MM.1S (cell line): ENCODE data around the gene SHISAL2A.

Source experiments
- DNase-seq: peaks from one replicate; pipeline ENCODE4 v3.0.0-alpha.2; 2015
- H2AFZ ChIP-seq: fragments of 300-600 bp; sonication (generic); 2 replicates; pipeline ENCODE4 v1.6.0; 2016; ENCODE audit warnings: antibody characterized with exemption, low read length
- H3F3A ChIP-seq: fragments of 300-600 bp; sonication (generic); 2 replicates; pipeline ENCODE4 v1.6.1; 2016; ENCODE audit warnings: mild to moderate bottlenecking, antibody characterized with exemption, low read length, moderate library complexity, mixed read lengths; ENCODE audit not compliant: insufficient read depth
- H3K27ac ChIP-seq: fragments of 300-600 bp; sonication (generic); 2 replicates; pipeline ENCODE4 v1.5.1; 2016; ENCODE audit warnings: mild to moderate bottlenecking, low read length
- H3K27me3 ChIP-seq: fragments of 300-600 bp; sonication (generic); replicated peaks from 2 replicates; pipeline ENCODE4 v1.6.0; 2016; ENCODE audit warnings: low read length; ENCODE audit not compliant: insufficient read depth
- H3K36me3 ChIP-seq: fragments of 300-600 bp; sonication (generic); replicated peaks from 2 replicates; pipeline ENCODE4 v1.6.1; 2016; ENCODE audit warnings: mild to moderate bottlenecking, low read length, mixed read lengths; ENCODE audit not compliant: insufficient read depth
- H3K4me1 ChIP-seq: fragments of 300-600 bp; sonication (generic); 2 replicates; pipeline ENCODE4 v1.6.1; 2016; ENCODE audit warnings: low read length, mixed read lengths
- H3K4me2 ChIP-seq: fragments of 300-600 bp; sonication (generic); 2 replicates; pipeline ENCODE4 v1.6.0; 2016; ENCODE audit warnings: low read depth, low read length
- H3K4me3 ChIP-seq: fragments of 300-600 bp; sonication (generic); 2 replicates; pipeline ENCODE4 v1.5.1; 2016; ENCODE audit warnings: low read length, mixed read lengths
- H3K79me2 ChIP-seq: fragments of 300-600 bp; sonication (generic); 2 replicates; pipeline ENCODE4 v1.6.1; 2016; ENCODE audit warnings: mixed run types, low read length, mixed read lengths
- H3K9ac ChIP-seq: fragments of 300-600 bp; sonication (generic); 2 replicates; pipeline ENCODE4 v1.6.1; 2016; ENCODE audit warnings: low read length, mixed read lengths
- H3K9me2 ChIP-seq: fragments of 300-600 bp; sonication (generic); replicated peaks from 2 replicates; pipeline ENCODE4 v1.6.1; 2016; ENCODE audit warnings: mild to moderate bottlenecking, low read length, mixed read lengths; ENCODE audit not compliant: insufficient read depth
- H3K9me3 ChIP-seq: fragments of 300-600 bp; sonication (generic); replicated peaks from 2 replicates; pipeline ENCODE4 v1.6.1; 2016; ENCODE audit warnings: mild to moderate bottlenecking, low read length, mixed read lengths; ENCODE audit not compliant: insufficient read depth
- H4K20me1 ChIP-seq: fragments of 300-600 bp; sonication (generic); 2 replicates; pipeline ENCODE4 v1.6.1; 2016; ENCODE audit warnings: mild to moderate bottlenecking, low read length, moderate library complexity, mixed read lengths; ENCODE audit not compliant: insufficient read depth
- CTCF ChIP-seq: fragments of 300-600 bp; sonication (generic); IDR thresholded peaks from 2 replicates; pipeline ENCODE4 v1.5.1; 2016; ENCODE audit warnings: antibody characterized with exemption, low read length, mixed read lengths
- EZH2 ChIP-seq: fragments of 300-600 bp; sonication (generic); optimal IDR thresholded peaks from 2 replicates; pipeline ENCODE3; 2017; ENCODE audit warnings: low read depth, mild to moderate bottlenecking, antibody characterized with exemption, low read length, mixed read lengths
- EZH2phosphoT487 ChIP-seq: fragments of 300-600 bp; sonication (generic); IDR thresholded peaks from 2 replicates; pipeline ENCODE4 v1.6.1; 2018; ENCODE audit warnings: antibody characterized with exemption, low read length

Gene SHISAL2A

GRCh38 chr1:52588535-52588934 is 44.4 kb upstream of the SHISAL2A start:
- Histone ChIP-seq H3K9me2 (no peaks in the 10 kb centered on the region), H3K4me1 (no peaks in the 10 kb centered on the region), H2AFZ (no peak overlapping the region), H3K27ac (no peak overlapping the region), H3K9ac (no peak overlapping the region), H3K27me3 (no peaks in the 10 kb centered on the region), H3K36me3 (no peaks in the 10 kb centered on the region), H3K4me3 (no peak overlapping the region), H3K4me2 (no peak overlapping the region), H4K20me1 (no peaks in the 10 kb centered on the region), H3K9me3 (no peaks in the 10 kb centered on the region), H3K79me2 (no peaks in the 10 kb centered on the region), H3F3A (no peaks in the 10 kb centered on the region)
- DNase-seq: no peak
- TF ChIP-seq EZH2phosphoT487 (no peak), EZH2 (no peak)

- H3K9ac ChIP-seq: no peak overlapping the region
- no peak overlapping the region for H3K4me2 ChIP-seq
Measured at GRCh38 chr1:52590266-52590665, 42.7 kb upstream of the SHISAL2A start.

GRCh38 chr1:52592637-52593323 is 40.2 kb upstream of the SHISAL2A start:
- no peaks in the 10 kb centered on the region for H3K4me1 ChIP-seq
- H3K4me2 ChIP-seq: no peak overlapping the region
- no peak for DNase-seq
- no peaks in the 10 kb centered on the region for H3F3A ChIP-seq
- TF ChIP-seq EZH2phosphoT487: no peak
- no peak for TF ChIP-seq CTCF
- TF ChIP-seq EZH2: no peak
- no peaks in the 10 kb centered on the region for H3K27me3 ChIP-seq
- H3K79me2 ChIP-seq: no peaks in the 10 kb centered on the region
- no peak overlapping the region for H2AFZ ChIP-seq
- H3K27ac ChIP-seq: no peak overlapping the region
- H3K9me2 ChIP-seq: no peaks in the 10 kb centered on the region
- no peaks in the 10 kb centered on the region for H4K20me1 ChIP-seq
- no peak overlapping the region for H3K9ac ChIP-seq
- H3K4me3 ChIP-seq: no peak overlapping the region
- no peaks in the 10 kb centered on the region for H3K36me3 ChIP-seq
- H3K9me3 ChIP-seq: no peaks in the 10 kb centered on the region

More at GRCh38 chr1:52590266-52590665, 42.7 kb upstream of the SHISAL2A start:
- H4K20me1 ChIP-seq: no peaks in the 10 kb centered on the region
- H3K9me3 ChIP-seq: no peaks in the 10 kb centered on the region
- no peaks in the 10 kb centered on the region for H3K36me3 ChIP-seq
- H3F3A ChIP-seq: no peaks in the 10 kb centered on the region
- H3K79me2 ChIP-seq: no peaks in the 10 kb centered on the region
- no peaks in the 10 kb centered on the region for H3K4me1 ChIP-seq
- no peak overlapping the region for H3K27ac ChIP-seq
- H3K27me3 ChIP-seq: no peaks in the 10 kb centered on the region
- no peak overlapping the region for H3K4me3 ChIP-seq
- no peaks in the 10 kb centered on the region for H3K9me2 ChIP-seq
- TF ChIP-seq EZH2 (no peak), EZH2phosphoT487 (no peak), CTCF (no peak)
- DNase-seq: no peak
- H2AFZ ChIP-seq: no peak overlapping the region

GRCh38 chr1:52593495-52593894 is 39.5 kb upstream of the SHISAL2A start:
- DNase-seq: no peak
- Histone ChIP-seq H3K9me2 (no peaks in the 10 kb centered on the region), H3F3A (no peaks in the 10 kb centered on the region), H4K20me1 (no peaks in the 10 kb centered on the region), H2AFZ (no peak overlapping the region), H3K9me3 (no peaks in the 10 kb centered on the region), H3K36me3 (no peaks in the 10 kb centered on the region), H3K27me3 (no peaks in the 10 kb centered on the region), H3K79me2 (no peaks in the 10 kb centered on the region), H3K4me2 (no peak overlapping the region), H3K9ac (no peak overlapping the region), H3K4me3 (no peak overlapping the region), H3K4me1 (no peaks in the 10 kb centered on the region), H3K27ac (no peak overlapping the region)
- TF ChIP-seq EZH2 (no peak), EZH2phosphoT487 (no peak), CTCF (no peak)
